ENCODE measurements around the gene PRR33.
"Not testable (repeated sequence)": the region's sequence is repeated elsewhere in the genome, so short reads cannot be mapped to it uniquely, and the experiment has no call there.

PRR33 gene

DNA sequence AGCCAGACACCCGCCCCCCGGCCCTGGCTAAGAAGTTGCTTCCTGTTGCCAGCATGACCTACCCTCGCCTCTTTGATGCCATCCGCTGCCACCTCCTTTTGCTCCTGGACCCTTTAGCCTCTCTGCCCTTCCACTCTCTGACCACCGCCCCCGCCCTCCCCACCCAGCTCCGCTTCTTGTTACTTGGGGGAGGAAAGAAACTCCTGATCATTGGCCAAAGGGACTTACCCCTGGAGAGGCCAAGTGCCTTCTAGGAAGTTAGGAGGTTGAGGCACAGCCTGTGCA, at the start of gene PRR33:
PRR33 (minus strand) TSS at position 65 of the 285 bp plus-strand sequence. CDS start 1,311 bp downstream, outside the sequence.
- DNase-seq: no peak

DNA sequence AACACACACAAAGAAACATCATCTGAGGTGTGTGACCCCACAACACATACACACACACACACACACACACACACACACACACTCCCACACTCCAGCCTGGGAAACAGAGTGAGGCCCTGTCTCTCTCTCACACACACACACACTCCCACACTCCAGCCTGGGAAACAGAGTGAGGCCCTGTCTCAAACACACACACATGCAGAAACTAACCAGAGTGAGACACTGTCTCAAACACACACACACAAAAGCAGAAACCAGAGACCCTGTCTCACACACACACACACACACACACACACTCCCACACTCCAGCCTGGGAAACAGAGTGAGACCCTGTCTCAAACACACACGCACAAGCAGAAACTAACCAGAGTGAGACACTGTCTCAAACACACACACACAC, 48.1 kb upstream of the PRR33 start:
- not testable (repeated sequence) for DNase-seq

DNA sequence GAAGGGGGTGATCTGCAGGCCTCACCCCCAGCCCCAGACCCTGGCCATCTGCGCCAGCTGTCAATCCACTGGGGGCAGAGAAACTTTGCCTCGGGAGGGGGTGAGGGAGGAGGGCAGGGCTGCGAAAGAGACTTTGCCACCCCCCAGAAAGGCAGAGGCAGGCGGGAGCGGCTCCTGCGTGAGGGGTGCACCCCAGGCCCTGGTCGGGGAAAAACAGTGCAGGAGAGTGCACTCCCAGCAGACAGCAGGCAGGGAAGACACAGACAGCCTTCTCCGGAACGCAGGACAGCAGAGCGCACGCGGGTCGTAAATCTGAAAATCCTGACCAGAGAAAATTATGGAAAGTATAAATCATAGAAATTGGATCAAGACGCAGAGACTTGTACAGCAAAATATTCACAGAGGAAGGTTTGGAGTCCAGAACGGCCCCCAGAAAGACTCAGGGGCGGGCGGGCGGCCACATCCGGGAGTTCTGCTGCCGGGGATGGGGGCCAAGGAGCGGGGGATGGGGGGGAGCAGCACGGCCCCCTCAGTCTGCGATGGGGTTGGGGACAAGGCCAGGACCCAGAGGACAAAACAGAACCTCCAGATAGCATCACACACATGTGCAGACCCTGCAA, 47.4 kb upstream of the PRR33 start:
- no peak for DNase-seq

DNA sequence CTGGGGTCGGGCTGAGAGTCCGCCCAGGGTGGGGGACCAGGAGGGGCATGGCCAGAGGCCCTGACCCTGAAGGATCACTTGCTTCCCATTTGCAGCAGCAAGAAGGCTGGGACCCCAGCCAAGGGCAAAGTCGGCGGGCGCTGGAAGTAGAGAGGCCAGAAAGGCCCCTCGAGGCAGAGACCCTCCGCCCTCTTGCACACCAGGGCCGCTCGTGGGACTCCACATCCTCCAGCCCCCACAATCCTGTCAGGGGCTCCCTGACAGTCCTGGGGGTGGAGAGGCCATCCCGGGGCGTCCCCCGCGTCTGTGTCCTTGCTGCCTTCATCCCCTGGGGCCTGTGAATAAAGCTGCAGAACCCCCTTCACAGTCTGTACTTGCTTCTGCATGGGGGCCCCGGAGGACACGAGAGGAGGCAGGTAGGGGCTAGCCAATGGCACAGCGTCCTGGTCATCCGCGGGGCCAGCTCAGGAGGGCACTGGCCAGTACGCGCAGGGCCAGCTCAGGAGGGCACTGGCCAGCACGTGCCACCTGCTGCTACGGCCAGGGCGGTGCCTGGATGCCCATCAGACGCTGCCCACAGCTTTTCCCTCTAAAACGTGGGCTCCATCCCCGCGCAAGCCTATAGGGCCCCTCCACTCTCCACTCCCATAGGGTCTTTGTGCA, 46.8 kb upstream of the PRR33 start:
- no peak for DNase-seq

DNA sequence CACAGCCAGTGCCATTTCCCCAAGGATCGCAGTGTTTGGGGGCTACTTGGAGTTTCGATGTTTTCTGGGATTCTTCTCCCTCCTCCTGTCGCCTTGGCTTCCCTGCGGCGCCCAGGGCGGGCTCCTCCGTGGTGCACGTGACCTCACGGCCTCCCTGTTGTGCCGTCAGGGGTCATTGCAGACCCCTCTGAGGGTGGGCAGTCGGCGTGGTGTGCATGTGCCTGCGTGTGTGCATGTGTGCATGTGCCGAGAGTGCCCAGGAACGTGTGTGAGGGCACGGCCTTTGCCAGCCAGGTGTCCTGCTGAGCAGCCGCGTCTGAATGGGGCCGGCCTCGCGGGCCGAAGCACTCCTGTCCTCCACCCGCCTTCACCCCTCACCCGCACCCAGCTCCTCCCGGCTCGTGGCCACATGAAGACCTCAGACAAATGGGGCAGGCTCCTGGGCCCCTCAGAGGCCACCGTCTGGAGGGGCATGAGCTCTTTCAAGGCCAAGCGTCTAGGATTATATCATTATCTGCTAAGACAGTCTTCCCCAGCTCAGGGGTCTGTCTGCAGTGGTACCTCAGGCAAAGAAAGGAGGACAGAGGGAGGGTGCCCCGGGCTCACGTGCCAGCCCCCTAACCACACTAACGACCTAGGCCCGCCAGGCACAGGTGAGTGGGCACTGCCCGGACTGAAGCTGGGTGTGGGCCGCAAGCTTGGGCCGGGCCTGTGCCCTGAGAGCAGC, 46.1 kb upstream of the PRR33 start:
- DNase-seq: no peak

DNA sequence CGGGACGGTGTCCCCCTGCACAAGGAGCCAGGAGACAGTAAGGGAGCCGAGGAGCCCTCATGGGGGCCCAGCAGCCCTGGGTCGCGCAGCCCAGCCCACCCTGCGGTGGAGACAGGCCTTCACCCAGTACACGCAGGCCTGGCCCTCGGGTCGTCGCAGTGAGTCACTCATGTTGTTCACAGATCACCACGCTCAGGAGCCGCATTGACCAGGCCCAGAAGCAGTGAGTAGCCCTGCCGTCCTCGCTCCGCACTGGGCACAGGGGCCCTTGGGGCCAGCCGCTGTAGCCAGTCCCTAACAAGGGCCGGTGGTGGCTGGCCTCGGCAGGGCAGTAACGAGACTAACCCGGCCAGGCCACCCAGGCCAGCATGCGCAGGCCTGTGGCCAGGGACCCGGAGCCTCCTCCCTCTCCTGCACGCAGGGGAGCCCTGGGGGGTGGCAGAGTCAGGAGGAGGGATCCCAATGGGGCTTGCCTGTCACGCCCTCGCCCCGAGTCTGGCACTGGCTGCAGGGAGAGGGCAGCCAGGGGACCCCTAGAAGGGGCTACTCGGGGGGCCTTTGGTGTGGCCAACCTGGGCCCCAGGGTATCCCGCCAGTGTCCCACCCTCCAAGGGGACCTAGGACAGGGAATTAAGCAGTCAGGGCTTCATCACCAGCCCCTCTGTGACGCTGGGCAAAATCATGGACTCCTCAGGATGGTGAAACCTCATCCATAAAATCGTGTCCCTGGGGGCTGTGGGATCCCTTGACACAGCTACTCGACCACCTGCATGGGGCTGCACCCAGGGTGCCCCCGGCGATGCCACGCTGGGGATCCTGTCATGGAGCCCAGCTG, 45.3 kb upstream of the PRR33 start:
- no peak for DNase-seq

DNA sequence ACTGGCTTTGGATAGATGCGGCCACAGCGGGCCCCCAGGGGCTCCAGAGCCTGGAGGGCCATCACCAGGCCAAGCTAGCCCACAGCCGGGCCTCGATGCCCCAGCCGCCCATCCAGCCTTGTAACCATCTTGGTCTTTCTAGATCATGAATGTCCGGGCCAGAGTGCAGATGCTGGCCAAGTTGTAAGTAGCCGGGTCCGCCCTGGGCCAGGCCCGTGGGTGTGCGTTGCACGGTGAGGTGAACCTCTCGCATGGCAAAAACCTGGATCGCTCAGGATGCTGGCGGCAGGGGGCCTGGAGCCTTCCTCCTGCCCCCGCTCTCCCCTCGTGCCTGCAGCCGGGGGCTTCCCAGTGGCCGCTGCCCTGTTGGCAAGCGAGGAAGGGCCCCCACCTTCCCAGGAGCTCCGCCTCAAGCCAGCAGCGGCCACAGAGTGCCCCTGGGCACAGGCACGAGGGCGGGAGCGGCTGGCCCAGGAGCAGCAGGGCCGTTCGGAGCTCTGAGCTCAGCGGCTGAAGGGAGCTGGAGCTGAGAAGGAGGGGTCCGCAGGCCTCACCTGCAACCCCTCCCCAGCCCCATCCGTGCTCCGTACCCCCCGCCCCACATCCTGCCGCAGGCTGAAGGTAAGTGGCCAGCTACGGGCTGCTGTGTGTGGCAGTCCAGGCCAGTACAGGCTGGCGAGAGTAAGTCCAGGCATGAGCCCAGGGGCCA, 44.5 kb upstream of the PRR33 start:
- no peak for DNase-seq

DNA sequence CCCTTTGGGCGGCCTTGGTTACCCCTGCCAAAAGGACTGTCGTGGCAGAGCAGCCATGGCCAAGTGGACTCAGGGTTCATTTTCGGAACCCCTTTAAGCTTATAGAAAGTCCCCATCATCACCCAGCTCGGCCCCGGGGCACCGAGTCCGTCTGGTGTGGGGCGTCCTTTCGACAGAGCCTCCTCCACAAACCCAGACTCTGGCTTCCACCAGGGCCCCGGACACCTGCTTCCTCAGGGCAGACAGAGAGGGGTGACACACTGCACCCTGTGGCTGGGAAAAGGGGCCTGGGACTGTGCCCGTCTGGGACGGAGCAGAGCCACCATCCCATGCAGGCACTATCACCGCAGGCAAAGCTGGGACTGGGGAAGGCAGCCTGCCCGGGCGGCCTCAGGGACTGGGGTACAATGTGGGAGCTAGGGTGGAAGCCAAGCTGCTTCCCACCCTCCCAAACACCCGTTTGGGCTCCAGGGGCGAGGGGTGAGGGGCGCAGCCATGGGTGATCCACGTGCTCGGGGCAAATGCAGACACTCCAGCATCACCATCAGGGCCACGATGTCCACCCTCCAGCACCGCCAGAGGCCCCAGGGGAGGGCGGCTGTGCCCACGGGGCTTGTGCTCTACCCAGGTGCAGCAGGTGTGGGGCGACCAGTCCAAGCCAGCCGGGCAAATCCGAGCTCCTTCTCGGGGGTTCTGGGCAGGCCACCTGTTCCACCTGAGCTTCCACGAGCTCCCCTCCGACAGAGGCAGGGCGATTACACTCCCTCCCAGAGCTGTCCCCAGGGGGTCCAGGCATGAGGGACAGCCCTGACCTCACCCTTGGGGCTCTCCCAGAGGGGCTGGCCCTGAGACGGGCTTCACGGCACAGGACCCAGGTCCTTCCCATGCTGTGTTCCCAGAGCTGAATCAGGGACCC, 43.7 kb upstream of the PRR33 start:
- DNase-seq: no peak

DNA sequence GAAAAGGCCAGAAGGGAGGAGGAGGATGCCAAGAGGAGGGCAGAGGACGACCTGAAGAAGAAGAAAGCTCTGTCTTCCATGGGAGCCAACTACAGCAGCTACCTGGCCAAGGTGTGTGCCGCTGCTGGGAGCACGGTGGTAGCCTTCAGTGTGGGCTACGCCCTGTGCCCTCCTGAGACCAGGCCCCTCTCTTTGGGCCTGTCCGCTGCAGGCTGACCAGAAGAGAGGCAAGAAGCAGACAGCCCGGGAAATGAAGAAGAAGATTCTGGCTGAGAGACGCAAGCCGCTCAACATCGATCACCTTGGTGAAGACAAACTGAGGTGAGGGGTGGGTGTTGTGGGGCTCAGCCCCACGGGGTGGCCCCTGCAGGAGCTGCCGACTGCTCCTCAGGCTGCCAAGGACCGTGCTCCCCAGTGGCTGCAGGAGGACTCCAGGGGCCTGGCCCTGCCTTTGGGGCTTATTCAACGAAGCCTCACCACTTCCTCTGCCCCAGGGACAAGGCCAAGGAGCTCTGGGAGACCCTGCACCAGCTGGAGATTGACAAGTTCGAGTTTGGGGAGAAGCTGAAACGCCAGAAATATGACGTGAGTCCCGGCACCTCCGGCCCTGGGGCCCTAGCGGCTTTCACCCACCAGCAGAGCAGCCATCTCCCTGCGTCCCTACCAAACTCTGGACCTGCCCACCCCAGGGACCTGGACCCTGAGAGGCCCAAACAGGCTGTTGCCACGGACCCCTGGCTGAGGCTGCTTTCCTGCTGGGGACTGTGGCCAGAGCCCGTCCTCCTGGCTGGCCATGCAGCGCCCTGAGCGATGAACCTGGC, 42.9 kb upstream of the PRR33 start:
- no peak for DNase-seq

DNA sequence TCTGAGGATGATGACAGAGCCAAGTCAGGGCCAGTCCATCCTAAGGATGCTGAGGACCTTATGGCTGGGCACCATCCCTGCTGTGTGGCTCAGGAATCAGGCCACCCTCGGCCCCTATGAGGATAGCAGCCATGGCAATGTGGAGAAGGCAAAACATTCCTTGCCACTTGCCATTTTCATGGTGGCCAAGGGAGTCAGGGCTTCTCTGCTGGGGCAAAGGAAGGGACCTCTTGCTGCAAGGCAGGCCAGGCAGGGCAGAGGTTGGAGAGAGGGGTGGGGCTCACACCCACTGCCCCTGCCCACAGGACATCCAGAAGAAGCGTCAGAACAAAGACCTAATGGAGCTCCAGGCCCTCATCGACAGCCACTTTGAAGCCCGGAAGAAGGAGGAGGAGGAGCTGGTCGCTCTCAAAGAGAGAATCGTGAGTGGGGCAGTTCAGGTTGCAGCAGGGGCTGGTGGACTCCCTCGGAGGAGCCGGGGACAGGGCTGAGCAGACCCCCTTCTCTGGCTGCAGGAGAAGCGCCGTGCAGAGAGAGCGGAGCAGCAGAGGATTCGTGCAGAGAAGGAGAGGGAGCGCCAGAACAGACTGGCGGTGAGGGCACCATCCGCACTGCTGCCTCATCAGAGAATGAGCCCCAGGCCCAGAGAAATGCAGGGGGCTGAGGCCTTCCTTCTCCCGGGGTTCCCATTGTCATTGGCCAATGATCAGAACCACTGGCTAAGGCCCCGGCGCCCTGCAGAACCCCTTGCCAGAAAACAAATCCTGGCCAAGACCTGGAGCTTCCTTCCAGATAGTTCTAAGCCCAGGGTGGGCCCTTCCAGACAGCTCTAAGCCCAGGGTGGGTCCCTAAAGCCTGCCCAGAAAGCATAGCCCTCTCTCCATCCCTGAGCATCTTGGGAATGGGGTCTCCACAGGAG, 42.0 kb upstream of the PRR33 start:
- no peak for DNase-seq

DNA sequence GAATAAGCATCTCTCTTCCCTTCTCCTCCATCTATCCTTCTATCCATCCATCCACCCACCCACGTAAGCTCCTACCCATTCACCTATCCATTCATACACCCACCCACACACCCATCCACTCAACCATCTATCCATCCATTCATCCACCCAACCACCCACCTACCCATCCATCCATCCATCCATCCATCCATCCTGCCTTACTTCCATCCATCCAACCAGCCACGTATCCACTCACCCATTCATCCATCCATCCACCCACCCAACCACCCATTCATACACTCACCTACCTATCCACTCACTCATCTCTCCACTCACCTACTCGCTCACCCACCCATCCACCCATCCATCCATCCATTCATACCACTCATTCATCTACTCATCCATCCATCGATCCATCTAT, 41.0 kb upstream of the PRR33 start:
- DNase-seq: no peak

DNA sequence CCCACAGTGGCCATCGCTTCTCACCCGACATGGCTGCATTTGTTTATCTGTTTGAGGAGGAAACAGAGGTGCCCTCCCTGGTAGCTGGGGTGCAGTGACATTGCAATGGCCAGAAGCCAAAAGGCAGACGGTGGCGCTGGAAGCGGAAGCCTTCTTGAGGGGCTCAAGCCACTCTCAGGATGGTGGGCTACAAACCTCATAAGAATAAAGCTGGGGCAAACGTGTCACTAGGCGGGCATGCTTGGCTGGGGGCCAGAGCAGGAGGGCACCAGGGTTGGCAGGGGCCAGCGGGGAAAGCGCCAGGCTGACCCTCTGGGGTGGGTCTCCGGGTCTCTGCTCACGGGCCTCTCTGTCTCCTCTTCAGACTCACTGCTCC, 40.4 kb upstream of the PRR33 start:
- no peak for DNase-seq

DNA sequence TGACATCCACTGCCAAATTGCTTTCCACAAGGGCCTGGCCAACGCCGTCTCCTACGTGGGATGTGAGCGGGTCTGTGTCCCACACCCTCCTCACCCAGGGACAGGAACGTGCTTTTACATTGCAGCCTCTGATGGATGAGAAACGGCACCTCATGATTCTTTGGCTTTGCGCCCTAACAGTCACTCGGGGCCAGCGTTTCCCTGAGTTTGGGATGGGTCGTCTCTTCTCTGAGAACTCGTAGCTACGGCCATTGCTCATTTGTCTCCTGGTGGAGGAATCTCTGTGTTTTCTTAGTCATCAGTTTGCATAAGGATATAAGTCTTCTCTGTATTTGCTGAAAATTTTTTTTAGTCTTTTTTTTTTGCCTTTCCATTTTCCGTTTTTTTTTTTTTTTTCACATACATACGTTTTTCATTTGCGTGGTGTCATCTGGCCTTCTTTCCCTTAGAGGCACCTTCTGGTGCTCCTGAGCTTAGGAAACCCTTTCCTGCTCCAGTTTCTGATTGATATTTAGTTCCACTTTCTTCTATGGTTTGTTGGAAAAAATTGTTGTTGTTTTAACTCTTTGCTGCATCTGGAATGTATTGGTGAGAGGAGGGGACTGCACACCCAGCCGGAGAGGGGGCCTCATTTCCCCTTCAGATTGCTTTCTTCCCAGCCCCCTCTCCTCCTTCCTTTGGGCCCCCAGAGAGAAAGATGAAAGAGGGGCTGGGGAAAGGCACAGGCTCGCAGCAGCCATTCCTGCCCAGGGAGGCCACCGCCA, 39.8 kb upstream of the PRR33 start:
- DNase-seq: no peak

DNA sequence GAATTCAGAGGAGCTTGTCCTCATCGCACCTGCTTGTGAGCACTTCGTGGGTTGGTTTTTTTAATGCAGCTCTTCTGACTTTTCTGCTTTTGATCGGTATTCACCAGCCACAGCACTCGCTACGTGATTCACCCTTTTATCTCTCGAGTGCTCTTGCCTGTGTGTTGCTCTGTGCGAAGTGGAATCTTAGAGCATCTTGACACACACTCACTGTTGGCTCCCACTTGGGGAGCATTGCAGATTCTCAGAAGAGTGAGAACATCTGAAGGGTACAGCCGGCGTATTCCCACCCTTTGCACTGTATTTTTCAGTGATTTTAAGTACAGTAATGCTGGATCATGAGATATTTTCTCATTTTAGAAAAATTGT, 38.8 kb upstream of the PRR33 start:
- no peak for DNase-seq

DNA sequence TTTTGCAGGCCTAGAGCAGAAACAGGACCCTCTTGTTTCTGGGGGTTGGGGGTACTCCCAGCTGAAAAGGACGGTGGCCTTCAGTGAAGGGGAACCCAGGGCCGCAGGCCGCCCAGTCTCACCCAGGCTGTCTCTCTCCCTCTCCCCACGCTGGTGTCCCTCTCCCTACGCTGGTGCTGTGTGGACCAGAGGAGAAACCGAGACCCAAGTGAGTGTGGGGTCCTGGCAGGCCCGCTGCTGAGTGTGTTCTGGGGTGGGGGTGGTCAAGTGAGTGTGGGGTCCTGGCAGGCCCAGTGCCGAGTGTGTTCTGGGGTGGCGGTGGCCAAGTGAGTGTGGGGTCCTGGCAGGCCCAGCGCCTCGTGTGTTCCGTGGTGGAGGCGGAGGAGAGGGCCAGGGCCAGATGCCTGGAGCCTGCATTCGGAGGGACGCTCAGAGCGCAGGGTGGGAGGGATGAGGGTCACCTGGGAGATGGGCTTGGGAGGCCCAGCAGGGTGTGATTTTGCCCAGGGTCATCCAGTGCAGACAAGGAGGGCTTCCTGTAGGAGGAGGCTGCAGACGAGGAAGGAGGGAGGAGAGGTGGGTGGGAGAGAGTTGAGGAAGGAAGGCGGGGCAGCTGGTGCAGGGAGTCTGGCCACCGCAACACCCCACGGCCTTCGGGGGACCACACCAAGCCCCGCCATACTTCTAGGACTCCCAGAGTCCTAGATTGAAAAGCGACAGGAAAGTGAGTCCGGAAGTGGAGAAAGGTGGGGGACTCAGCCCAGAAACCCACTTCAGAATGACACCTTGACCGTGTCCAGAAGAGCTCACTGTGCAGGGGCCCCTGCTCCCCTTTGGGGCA, 38.1 kb upstream of the PRR33 start:
- no peak for DNase-seq

DNA sequence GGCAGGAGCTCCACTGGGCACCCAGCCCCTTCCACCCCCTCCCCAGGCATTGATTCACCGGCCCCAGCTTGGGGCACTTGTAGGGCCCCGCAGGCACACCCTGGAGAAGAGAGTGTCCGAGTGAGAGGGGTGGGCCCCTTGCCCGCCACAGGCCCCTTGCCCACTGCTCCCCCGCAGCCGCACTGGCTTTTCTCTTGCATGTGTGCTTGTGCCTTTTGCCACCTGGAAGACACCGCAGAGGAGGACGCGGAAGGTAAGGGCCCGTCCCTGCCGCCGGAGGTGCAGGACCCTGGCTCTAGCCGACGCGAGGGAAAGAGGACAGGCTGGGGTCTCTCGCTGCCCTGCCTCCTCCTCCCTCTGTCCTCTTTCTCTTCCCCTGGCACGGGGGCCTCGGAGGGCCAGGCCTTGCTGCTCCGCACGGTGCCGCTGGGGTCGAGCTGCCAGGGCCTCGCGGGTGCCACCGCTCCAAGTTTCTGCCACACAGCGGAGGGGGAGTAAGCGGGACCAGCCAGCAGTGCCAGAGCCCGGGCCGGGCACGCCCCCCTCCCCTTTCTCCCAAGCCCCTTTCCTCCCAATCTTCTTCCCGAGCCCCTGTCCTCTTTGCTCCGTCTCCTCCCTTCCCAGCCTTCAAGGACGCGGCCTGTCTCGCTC, 37.3 kb upstream of the PRR33 start:
- DNase-seq: no peak

DNA sequence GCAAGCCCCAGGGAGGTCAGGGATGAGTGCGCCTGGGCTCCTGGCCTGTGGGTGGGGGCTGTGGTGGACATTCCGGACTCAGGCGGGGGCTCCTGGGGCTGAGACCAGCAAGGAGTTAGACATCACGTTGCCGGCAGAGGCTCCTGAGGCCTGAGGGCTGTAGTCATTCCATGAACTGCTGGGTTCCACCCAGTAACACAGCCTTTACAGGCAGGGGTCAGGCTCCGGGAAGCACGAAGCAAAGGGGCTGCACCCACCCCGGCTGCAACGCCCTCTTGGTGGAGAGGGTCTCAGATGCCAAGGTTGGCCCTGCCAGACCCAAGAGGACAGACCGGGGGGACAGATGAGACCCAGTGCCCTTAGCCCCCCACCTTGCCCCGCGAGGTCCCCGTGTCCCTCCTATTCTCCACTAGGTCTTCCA, 36.8 kb upstream of the PRR33 start:
- no peak for DNase-seq

Data from NCI-H226 (cell line).